GM12878 (cell line): ENCODE results near the gene RASSF10. TPM values are rescaled to one million over a fixed set of nuclear protein-coding genes. Genes with fewer than 3 reads are reported as not detected.

Source experiments
- ATAC-seq: fragments of 200-7000 bp; cut with Tn5 transposase; 3 replicates; pipeline ENCODE4 v1.9.1; 2020; ENCODE audit warnings: mild to moderate bottlenecking, moderate library complexity
- BruUV-seq: library from RNA; stranded (reverse); fragments of 400-500 nt; replicated peaks from 2 replicates; lab custom pipeline; 2021; lab: Mats Ljungman, UMichigan
- CTCF ChIA-PET: fragments of 300-600 bp; sonication (Branson Sonifier 250); formaldehyde crosslinking; extraction: SDS; loops from one replicate; lab custom pipeline; 2021; ENCODE audit warnings: inconsistent platforms; lab: Yijun Ruan, JAX
- POLR2A ChIA-PET: fragments of 350-600 bp; formaldehyde crosslinking; extraction: SDS; loops from one replicate; lab custom pipeline; 2021; ENCODE audit warnings: inconsistent platforms; lab: Charles Lee
- RAD21 ChIA-PET: fragments of 300-600 bp; sonication (Branson Sonifier 250); formaldehyde crosslinking; loops from one replicate; lab custom pipeline; 2023; ENCODE audit warnings: antibody characterized with exemption; ENCODE audit not compliant: unreplicated experiment; lab: Charles Lee
- SMC1A ChIA-PET: fragments of 300-600 bp; sonication (Branson Sonifier 250); formaldehyde crosslinking; loops from one replicate; lab custom pipeline; 2023; ENCODE audit not compliant: unreplicated experiment, uncharacterized antibody; lab: Charles Lee
- DNase-seq: peaks from one replicate; pipeline ENCODE4 v3.0.0-alpha.2; 2011; ENCODE audit warnings: low read depth, low spot score
- FAIRE-seq: peaks from 3 replicates; lab custom pipeline; 2011; peaks lifted over from hg19 to GRCh38; lab: Jason Lieb, UNC
- H2AFZ ChIP-seq: 2 replicates; pipeline ENCODE4 v1.6.0; 2011; ENCODE audit warnings: low read depth, low read length, control low read depth; ENCODE audit not compliant: control insufficient read depth
- H3K27ac ChIP-seq: 2 replicates; pipeline ENCODE4 v1.5.1; 2011; ENCODE audit warnings: control low read depth; ENCODE audit not compliant: control insufficient read depth, insufficient read depth
- H3K27me3 ChIP-seq, 2 experiments: replicated peaks in 1 of 2; 2 replicates each; pipeline versions ENCODE4 v1.6.0 to v1.6.1; 2011; ENCODE audit warnings: low read length in 1 of 2; ENCODE audit not compliant: control insufficient read depth in 2 of 2, insufficient read depth in 2 of 2
- H3K36me3 ChIP-seq, 2 experiments: 2 replicates each; pipeline ENCODE4 v1.5.1; 2011; ENCODE audit warnings: low read length in 1 of 2; ENCODE audit not compliant: control insufficient read depth in 2 of 2, insufficient read depth in 2 of 2
- H3K4me1 ChIP-seq: 2 replicates; pipeline ENCODE4 v1.6.1; 2011; ENCODE audit warnings: mild to moderate bottlenecking, low read length, moderate library complexity, mixed read lengths; ENCODE audit not compliant: control insufficient read depth, insufficient read depth
- H3K4me2 ChIP-seq: 2 replicates; pipeline ENCODE4 v1.6.0; 2011; ENCODE audit warnings: control low read depth; ENCODE audit not compliant: control insufficient read depth, insufficient read depth
- H3K4me3 ChIP-seq: fragments of 200-600 bp; sonication (generic); 2 replicates; pipeline ENCODE4 v1.5.1; 2016
- H3K79me2 ChIP-seq: 2 replicates; pipeline ENCODE4 v1.6.0; 2011; ENCODE audit warnings: low read length; ENCODE audit not compliant: control insufficient read depth, insufficient read depth
- H3K9ac ChIP-seq: 2 replicates; pipeline ENCODE4 v1.8.0; 2011; ENCODE audit warnings: low read length, control low read depth, mixed read lengths; ENCODE audit not compliant: control insufficient read depth, insufficient read depth
- H3K9me3 ChIP-seq: replicated peaks from 3 replicates; pipeline ENCODE4 v1.5.1; 2011; ENCODE audit warnings: mild to moderate bottlenecking, low read length; ENCODE audit not compliant: control insufficient read depth, insufficient read depth
- H4K20me1 ChIP-seq: 2 replicates; pipeline ENCODE4 v1.6.0; 2011; ENCODE audit not compliant: control insufficient read depth, insufficient read depth
- CBX3 ChIP-seq: fragments of 200-600 bp; sonication (generic); IDR thresholded peaks from 2 replicates; pipeline ENCODE4 v1.6.1; 2016; ENCODE audit warnings: low read depth, borderline replicate concordance
- CEBPZ ChIP-seq: fragments of 150-350 bp; IDR thresholded peaks from 2 replicates; pipeline ENCODE4 v1.6.1; 2016; ENCODE audit warnings: low read depth, low read length
- ELK1 ChIP-seq: IDR thresholded peaks from 2 replicates; pipeline ENCODE4 v1.6.1; 2012; ENCODE audit warnings: low read depth, low read length, improper control_type of control experiment
- GABPA ChIP-seq: IDR thresholded peaks from 2 replicates; pipeline ENCODE4 v1.6.1; 2014; ENCODE audit warnings: antibody characterized with exemption, low read depth, mild to moderate bottlenecking, inconsistent platforms
- HDAC6 ChIP-seq: fragments of 200-600 bp; sonication (generic); IDR thresholded peaks from one replicate; pipeline ENCODE4 v1.8.0; 2017; ENCODE audit warnings: antibody characterized with exemption; ENCODE audit not compliant: unreplicated experiment
- IKZF1 ChIP-seq: fragments of 450-650 bp; conservative IDR thresholded peaks from 2 replicates; pipeline ENCODE4 v1.6.1; 2017; ENCODE audit warnings: antibody characterized with exemption, mild to moderate bottlenecking
- KAT2A ChIP-seq: conservative IDR thresholded peaks from 2 replicates; pipeline ENCODE4 v1.6.1; 2011; ENCODE audit warnings: low read depth, low read length; ENCODE audit not compliant: control insufficient read depth
- MLLT1 ChIP-seq: fragments of 450-650 bp; IDR thresholded peaks from 2 replicates; pipeline ENCODE4 v1.6.1; 2016; ENCODE audit warnings: mild to moderate bottlenecking
- MTA3 ChIP-seq: IDR thresholded peaks from 2 replicates; pipeline ENCODE4 v1.6.1; 2012; ENCODE audit warnings: low read length, inconsistent platforms, borderline replicate concordance
- MYC ChIP-seq: IDR thresholded peaks from 2 replicates; pipeline ENCODE4 v1.6.1; 2011; ENCODE audit warnings: mild to moderate bottlenecking, low read length, moderate library complexity, inconsistent platforms; ENCODE audit not compliant: insufficient read depth, insufficient replicate concordance, insufficient read length, severe bottlenecking
- POLR2A ChIP-seq: IDR thresholded peaks from 2 replicates; pipeline ENCODE4 v1.6.1; 2011; ENCODE audit warnings: low read depth, mild to moderate bottlenecking, low read length
- POLR2AphosphoS5 ChIP-seq: IDR thresholded peaks from 2 replicates; pipeline ENCODE4 v1.6.1; 2011; ENCODE audit warnings: mild to moderate bottlenecking, low read length, inconsistent platforms
- SPI1 ChIP-seq: IDR thresholded peaks from 2 replicates; pipeline ENCODE4 v1.6.1; 2011; ENCODE audit warnings: low read depth, mild to moderate bottlenecking, low read length, moderate library complexity, borderline replicate concordance; ENCODE audit not compliant: insufficient read depth
- SUZ12 ChIP-seq: fragments of 200-600 bp; sonication (generic); IDR thresholded peaks from one replicate; pipeline ENCODE4 v1.6.1; 2018; ENCODE audit warnings: antibody characterized with exemption, mild to moderate bottlenecking; ENCODE audit not compliant: unreplicated experiment
- WGBS: methylation state at CpG from one replicate; pipeline ENCODE4 v1.1.6; 2016; ENCODE audit warnings: low lambda C conversion rate; ENCODE audit not compliant: insufficient replicate concordance, insufficient coverage; ENCODE audit errors: missing lambda C conversion rate; 5-methylcytosine and 5-hydroxymethylcytosine counted together
- in situ Hi-C: fragments of 300-500 bp; cut with MboI; formaldehyde crosslinking; loops from 9 replicates; pipeline ENCODE4 v1.14.3; 2018; ENCODE audit warnings: mixed read lengths
- intact Hi-C: fragments of 100-400 bp; cut with micrococcal nuclease; formaldehyde crosslinking; loops from one replicate; pipeline ENCODE4 v1.14.2; 2022; ENCODE audit not compliant: unreplicated experiment
- polyA plus RNA-seq, 11 experiments: library from polyadenylated mRNA; depleted of rRNA in 4 of 11; unstranded in 6 of 11; stranded (reverse) in 5 of 11; fragments of >200 nt; fragmentation: Nextera tagmentation in 4 of 11; fragmentation: Illumina TruSeq in 1 of 11; extraction: Ambion mirVana in 4 of 11; extraction: Trizol in 1 of 11; gene quantifications; 1 replicate in 1 of 11; 2 replicates in 10 of 11; pipeline versions ENCODE4 v1.2.1 to v1.2.3, GENCODE V29; 2011 to 2016; ENCODE audit warnings: inconsistent platforms in 2 of 11, missing spikeins in 2 of 11, low read depth in 1 of 11
- total RNA-seq, 4 experiments: library from RNA; depleted of rRNA in 3 of 4; stranded (reverse); fragments of >200 nt in 3 of 4; fragmentation: Illumina TruSeq in 1 of 4; extraction: Trizol in 1 of 4; gene quantifications; 2 replicates each; pipeline versions ENCODE4 v1.2.1 to v1.2.3, GENCODE V29; 2013 to 2021

Gene RASSF10
- total and polyA plus RNA-seq, 10 of the 15 experiments (the other 5 are each of a cell fraction or from before 2014, with no cell fraction given), result 0.03 to 0.23 (median 0.09) TPM; not detected in 6

- FAIRE-seq, result no peak
- Histone ChIP-seq H4K20me1 (no peaks in the 10 kb centered on the region), H3K36me3 (no peaks in the 10 kb centered on the region), H3K9ac (no peak overlapping the region), H3K4me1 (no peaks in the 10 kb centered on the region), H3K27me3 (no peaks in the 10 kb centered on the region; a peak in 1 of 4 replicates), H3K79me2 (no peaks in the 10 kb centered on the region), H3K27ac (no peak overlapping the region), H3K4me2 (no peak overlapping the region), H3K9me3 (no peaks in the 10 kb centered on the region), H2AFZ (no peak overlapping the region), H3K4me3 (no peak overlapping the region)
- in situ Hi-C loops, result no loop called here
- ChIA-PET SMC1A (interaction anchor here (1.6 kb wide), 1 partner anchor 10 kb away, joined by 6 read pairs; no protein-coding TSS in a partner anchor), RAD21 (interaction anchor here (0.7 kb wide), 1 partner anchor 15 kb away, joined by 3 read pairs; no protein-coding TSS in a partner anchor), CTCF (no interaction called here), POLR2A (no interaction called here)
- no peak for ATAC-seq
- WGBS, result 0% methylated on average over 3 of the region's 3 CpGs
- intact Hi-C loops, result no loop called here
- no peak for DNase-seq
- no peak for TF ChIP-seq MLLT1
- no peak for TF ChIP-seq SUZ12
- TF ChIP-seq KAT2A, result no peak
- no peak for TF ChIP-seq MYC
- no peak for TF ChIP-seq GABPA
- TF ChIP-seq CEBPZ, result no peak
- no peak for TF ChIP-seq ELK1
- TF ChIP-seq MTA3, result no peak
- no peak for TF ChIP-seq POLR2A
- no peak for TF ChIP-seq CBX3
- no peak for TF ChIP-seq SPI1
- TF ChIP-seq POLR2AphosphoS5, result no peak
- TF ChIP-seq IKZF1, result no peak
- no peak for TF ChIP-seq HDAC6
- BruUV-seq, result no TSS peak
These were observed 21.7 kb downstream of the RASSF10 start for GRCh38 chr11:13030857-13031256.
